ENCODE measurements around the gene PCDHGC3.

PCDHGC3 gene

DNA sequence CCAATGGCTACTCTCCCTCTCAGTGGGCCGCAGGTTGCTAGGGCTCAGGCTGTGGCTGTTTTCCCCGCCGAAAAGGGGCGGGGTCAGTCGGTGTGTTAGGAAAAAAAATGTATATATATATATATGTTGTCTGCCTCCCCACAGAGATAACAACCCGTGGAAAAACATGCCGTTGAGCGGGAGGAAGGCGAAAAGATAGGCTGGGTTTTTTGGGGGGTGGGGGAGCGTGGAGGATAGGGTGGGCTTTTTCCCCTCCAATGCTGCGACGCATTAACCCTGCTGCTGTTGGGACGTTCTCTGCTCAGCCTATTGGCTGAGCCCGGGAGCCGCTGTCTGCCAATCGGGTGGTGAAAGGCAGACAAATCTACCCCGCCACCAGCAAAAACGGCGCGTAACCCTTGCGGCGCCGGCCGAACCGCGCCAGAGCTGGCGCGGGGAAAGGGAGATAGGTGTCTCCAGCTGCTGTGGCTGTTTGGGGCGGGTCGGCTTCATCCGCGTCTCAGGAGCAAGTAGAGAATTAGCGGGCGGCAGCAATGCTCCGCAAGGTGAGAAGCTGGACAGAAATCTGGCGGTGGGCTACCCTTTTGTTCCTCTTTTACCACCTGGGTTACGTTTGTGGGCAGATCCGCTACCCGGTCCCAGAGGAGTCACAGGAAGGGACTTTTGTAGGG, 9.0 kb downstream of the PCDHGC3 start, which contains the start of gene PCDHGC4:
TSS of gene PCDHGC4 (plus strand) at position 390 of the 671 bp plus-strand sequence. CDS start at position 534, 144 bp downstream.
- no peak for DNase-seq (ENCODE audit: low read depth in 1 of 2, low spot score in 1 of 2)

DNA sequence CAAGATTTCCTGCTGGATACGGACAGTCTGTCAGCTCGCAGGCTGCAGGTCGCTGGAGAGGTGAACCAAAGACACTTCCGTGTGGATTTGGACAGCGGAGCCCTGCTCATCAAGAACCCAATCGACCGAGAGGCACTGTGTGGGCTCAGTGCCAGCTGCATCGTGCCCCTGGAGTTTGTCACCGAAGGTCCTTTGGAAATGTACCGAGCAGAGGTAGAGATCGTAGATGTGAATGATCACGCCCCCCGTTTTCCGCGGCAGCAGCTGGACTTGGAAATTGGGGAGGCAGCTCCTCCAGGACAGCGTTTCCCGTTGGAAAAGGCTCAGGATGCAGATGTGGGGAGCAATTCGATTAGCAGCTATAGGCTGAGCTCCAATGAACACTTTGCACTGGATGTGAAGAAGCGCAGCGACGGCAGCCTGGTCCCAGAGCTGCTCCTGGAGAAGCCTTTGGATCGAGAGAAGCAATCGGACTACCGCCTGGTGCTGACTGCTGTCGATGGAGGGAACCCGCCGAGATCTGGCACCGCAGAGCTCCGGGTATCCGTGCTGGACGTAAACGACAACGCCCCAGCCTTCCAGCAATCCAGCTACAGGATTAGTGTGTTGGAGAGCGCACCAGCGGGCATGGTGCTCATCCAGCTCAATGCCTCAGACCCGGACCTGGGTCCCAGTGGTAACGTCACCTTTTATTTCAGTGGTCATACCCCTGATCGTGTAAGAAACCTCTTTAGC, 9.7 kb downstream of the PCDHGC3 start:
- DNase-seq (ENCODE audit: low read depth in 1 of 2, low spot score in 1 of 2): no peak

DNA sequence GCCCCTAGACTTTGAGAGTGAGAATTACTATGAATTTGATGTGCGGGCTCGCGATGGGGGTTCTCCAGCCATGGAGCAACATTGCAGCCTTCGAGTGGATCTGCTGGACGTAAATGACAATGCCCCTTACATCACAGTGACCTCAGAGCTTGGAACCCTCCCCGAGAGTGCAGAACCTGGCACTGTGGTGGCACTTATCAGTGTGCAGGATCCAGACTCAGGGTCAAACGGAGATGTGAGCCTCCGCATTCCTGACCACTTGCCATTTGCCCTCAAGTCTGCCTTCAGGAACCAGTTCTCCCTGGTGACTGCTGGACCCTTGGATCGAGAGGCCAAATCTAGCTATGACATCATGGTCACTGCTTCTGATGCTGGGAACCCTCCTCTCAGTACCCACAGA, 10.3 kb downstream of the PCDHGC3 start:
- no peak for DNase-seq (ENCODE audit: low read depth in 1 of 2, low spot score in 1 of 2)

DNA sequence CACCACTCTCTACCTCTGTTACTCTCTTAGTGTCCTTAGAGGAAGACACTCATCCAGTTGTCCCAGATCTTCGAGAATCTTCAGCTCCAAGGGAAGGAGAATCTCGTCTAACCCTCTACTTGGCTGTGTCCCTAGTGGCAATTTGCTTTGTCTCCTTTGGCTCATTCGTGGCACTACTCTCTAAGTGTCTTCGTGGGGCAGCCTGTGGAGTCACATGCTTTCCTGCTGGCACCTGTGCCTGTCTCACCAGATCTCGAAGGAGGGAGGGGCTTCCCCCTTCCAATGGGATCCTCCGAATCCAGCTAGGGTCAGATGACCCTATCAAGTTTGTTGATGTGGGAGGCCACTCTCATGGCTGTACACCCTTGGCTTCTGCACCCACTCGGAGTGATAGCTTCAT, 11.4 kb downstream of the PCDHGC3 start:
- DNase-seq (ENCODE audit: low read depth in 1 of 2, low spot score in 1 of 2): no peak

DNA sequence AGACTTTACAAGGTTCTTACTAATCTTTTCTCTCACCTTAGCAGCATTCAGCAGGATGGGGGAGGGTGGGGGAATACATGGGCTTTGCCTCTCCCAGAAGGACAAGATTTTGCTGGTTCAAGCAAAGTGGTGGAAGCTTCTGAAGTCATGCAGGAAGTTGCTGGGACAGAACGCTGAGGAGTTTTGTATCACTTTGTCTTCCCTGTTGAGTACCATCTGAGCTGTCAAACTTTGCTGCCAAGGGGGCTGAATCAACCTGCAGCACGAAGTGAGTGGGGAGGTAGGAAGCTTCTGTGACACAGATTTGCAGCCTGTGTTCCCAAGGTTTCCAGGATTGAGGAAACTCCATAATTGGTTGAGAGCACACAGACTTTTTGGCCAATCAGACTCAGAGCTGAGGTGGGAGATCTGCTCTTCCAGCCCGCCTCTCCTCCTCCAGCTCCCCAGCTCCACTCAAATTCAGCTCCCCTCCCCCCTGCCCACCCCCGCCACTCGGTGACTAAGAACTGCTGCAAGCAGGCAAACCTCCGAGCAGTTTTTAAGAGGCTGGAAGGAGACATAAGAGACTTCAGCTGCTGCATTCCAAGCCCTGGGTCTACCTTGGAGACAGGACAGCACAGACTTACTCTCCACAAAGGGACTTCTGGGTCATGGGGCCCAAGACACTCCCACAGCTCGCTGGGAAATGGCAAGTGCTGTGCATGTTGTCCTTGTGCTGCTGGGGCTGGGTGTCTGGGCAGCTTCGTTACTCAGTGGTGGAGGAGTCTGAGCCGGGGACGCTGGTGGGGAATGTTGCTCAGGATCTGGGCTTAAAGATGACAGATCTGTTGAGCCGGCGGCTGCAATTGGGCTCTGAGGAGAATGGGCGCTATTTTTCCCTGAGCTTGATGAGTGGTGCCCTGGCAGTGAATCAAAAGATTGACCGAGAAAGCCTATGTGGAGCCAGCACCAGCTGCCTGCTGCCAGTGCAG, 13.1 kb downstream of the PCDHGC3 start, which contains the start of gene PCDHGC5:
TSS of gene PCDHGC5 (plus strand) at position 491 of the 971 bp plus-strand sequence. CDS start at position 651, 160 bp downstream.
- DNase-seq (ENCODE audit: low read depth in 1 of 2, low spot score in 1 of 2): no peak

DNA sequence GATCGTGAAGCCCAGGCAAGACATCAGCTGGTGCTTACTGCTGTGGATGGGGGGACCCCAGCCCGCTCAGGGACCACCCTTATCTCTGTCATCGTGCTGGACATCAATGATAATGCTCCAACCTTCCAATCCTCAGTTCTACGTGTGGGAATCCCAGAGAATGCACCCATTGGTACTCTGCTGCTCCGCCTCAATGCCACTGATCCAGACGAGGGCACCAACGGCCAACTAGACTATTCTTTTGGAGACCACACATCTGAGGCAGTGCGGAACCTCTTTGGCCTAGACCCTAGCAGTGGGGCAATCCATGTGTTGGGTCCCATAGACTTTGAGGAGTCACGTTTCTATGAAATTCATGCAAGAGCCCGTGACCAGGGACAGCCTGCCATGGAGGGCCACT, 14.1 kb downstream of the PCDHGC3 start:
- DNase-seq (ENCODE audit: low read depth in 1 of 2, low spot score in 1 of 2): no peak

DNA sequence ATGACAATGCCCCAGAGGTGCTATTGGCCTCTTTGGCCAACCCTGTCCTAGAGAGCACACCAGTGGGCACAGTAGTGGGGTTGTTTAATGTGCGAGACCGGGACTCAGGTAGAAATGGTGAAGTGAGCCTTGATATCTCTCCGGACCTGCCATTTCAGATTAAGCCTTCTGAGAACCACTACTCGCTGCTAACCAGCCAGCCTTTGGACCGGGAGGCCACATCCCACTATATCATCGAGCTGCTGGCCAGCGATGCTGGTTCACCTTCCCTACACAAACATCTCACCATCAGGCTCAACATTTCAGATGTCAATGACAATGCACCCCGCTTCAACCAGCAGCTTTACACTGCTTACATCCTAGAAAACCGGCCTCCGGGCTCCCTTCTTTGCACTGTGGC, 14.5 kb downstream of the PCDHGC3 start:
- DNase-seq (ENCODE audit: low read depth in 1 of 2, low spot score in 1 of 2): no peak

DNA sequence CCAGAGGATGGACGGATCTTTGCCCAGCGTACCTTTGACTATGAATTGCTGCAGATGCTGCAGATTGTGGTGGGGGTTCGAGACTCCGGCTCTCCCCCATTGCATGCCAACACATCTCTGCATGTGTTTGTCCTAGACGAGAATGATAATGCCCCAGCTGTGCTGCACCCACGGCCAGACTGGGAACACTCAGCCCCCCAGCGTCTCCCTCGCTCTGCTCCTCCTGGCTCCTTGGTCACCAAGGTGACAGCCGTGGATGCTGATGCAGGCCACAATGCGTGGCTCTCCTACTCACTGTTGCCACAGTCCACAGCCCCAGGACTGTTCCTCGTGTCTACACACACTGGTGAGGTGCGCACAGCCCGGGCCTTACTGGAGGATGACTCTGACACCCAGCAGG, 15.0 kb downstream of the PCDHGC3 start:
- DNase-seq (ENCODE audit: low read depth in 1 of 2, low spot score in 1 of 2): no peak

DNA sequence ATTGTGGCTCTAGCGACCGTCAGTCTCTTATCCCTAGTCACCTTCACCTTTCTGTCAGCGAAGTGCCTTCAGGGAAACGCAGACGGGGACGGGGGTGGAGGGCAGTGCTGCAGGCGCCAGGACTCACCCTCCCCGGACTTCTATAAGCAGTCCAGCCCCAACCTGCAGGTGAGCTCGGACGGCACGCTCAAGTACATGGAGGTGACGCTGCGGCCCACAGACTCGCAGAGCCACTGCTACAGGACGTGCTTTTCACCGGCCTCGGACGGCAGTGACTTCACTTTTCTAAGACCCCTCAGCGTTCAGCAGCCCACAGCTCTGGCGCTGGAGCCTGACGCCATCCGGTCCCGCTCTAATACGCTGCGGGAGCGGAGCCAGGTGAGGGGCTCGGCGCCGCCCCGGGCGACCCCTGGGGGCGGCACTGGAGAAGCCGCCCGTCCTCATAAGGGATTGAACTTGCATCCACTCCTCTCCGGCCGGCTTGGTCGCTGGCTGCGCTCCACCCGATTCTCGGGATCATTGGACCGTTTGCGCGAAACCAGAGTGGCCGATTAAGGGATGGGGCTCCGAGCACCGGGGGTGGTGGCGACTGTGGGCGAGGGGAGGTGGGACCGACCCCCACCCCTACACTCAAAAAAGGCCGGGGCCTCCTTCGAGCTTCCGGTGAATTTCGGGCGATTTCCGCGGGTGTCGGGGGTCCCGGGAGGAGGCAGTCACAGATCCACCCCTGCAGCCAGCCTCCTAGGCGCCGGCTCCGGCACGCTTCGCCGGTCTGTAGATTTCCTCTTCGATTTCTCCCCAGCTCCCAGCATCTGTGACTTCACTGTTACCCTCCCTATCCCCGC, 15.8 kb downstream of the PCDHGC3 start:
- no peak for DNase-seq (ENCODE audit: low read depth in 1 of 2, low spot score in 1 of 2)

DNA sequence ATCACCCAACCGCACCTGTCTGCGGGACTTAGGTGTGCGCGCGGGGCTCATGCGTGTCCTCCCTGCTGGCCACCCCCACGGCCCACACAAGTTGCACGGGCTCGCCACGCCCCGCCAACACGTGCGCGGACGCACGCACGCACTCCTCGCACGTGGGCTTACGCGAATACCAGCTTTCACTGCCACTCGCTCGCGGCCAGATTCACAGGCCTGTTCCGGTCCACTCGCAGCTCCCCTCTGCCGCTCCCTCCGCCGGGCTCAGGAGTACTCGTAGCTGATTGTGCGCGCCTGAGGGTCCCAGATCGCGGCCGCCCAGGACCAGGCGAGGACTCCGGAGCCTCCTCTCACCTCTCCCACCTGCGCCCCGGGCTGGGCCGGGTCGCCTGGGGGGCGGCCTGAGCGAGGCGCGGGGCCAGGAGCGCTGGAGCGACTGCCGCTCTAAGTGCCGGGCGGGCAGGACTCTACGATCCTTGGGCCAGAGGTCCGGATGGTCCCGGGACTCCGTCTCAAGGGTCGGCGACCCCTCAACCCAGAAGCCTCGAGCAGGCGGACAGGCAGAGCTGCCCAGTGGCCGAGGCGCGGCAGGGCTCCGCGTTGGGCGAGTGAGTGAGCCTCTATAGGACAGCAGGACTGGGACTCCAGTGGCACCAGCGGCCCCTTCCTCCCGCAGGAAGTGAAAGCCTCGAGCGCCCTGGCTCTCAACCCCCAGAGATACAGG, 16.6 kb downstream of the PCDHGC3 start:
- DNase-seq (ENCODE audit: low read depth in 1 of 2, low spot score in 1 of 2): no peak

DNA sequence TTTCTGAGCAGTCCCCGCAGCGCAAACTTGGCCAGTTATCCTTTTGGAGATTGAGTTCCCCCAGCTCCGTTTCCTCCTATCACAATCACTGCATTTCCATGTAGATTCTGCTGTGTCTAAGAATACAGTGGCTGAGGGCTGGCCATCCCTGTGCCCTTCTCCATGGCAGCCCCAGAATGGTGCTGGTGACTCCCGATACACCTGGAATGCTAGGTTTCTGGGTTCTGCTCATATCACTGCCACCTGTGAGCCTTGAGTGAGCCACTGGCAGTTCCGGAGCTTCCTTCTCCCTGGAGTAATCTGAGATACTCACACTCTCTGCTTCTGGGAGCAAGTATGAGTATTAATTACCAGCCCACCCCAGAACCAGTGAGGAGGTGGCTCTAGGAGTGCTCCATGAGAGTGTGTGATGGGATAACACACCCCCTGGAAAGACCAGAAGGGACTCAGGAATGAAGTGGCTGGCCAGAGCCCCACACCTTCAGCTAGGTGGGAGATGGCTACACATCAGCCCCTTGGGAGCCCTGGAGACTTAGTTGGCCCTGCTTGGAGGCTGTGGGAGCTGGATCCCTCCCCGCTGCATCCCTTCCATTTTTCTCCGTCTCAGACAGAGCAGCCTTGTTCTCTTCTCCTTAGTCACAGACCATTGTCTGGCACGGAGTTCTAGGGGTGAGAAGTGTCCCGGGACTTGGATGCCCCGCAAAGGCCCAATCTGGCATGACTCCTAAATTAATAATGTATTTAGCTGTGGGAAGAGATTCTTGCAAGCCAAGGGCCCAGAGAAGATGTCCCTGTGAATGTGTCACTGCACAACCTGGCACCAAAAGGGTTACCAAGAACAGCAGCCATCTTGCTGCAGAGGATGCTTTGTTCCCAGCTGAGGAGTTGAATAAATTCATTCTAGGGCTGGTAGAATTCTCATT, 18.0 kb downstream of the PCDHGC3 start:
- no peak for DNase-seq (ENCODE audit: low read depth in 1 of 2, low spot score in 1 of 2)

DNA sequence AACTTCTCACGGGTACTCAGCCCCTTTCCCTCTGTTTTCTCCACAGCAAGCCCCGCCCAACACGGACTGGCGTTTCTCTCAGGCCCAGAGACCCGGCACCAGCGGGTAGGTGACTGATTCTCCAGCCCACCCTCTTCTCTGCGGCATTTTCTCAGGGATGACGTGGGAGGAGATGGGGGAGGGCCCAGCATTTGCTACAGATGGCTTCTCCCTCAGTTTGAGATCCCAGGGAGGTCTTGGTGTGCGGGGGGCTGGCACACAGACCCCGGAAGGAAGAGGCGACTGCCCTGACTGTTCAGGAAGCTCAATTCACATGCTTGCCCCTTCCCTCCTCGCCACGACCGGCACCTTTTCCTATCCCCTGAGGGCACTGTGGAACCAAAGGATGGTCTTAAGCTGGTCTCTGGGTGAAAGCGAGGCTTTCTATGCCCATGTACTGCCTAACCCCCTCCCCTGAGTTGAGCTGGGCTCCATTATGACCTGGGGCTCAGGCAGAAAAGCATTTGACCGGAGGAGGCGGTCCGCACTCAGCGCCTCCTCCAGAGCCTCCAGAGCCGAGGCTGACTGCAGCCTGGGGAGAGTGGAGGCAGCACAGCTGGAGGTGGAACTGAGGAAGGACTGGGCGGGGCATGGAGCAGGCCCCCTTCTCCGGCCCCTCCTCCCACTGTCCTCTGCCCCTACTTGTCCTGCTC, 19.1 kb downstream of the PCDHGC3 start:
- DNase-seq (ENCODE audit: low read depth in 1 of 2, low spot score in 1 of 2): no peak

DNA sequence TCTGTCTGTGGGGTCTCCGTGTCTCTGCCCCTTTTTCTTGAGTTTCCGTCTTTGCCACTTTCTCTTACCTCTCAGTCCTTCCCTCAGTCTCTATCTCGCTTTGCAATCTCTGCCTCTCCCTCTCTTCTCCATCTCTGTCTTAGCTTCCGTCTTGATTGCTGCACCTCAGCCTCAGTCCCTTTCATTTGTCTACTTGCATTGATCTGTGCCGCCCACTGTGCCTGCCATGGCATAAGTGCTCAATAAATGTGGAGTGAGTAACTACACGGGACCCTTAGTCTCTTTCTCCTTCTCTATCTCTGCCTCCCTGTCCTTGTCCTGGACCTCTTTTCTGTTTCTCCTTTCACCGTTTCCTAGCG, 19.7 kb downstream of the PCDHGC3 start:
- no peak for DNase-seq (ENCODE audit: low read depth in 1 of 2, low spot score in 1 of 2)

DNA sequence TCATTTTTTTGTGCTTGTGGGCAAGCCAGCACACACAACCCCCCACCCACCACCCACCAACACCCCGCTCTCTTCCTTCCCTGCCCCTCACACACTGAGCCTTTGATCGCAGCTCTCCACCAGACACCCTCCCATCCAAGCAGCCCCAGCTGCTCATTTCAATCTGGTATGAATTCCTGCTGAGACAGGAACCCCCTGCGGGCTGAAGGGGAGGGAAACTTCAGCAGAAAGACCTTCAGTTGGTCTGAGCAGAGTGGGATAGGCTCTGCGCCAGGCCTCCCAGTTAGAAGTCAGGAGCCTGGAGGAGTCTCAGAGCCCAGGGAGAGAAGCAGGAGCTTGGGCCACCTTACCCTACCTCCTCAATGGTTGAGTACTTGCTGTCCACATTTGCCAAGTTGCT, 20.3 kb downstream of the PCDHGC3 start:
- no peak for DNase-seq (ENCODE audit: low read depth in 1 of 2, low spot score in 1 of 2)

DNA sequence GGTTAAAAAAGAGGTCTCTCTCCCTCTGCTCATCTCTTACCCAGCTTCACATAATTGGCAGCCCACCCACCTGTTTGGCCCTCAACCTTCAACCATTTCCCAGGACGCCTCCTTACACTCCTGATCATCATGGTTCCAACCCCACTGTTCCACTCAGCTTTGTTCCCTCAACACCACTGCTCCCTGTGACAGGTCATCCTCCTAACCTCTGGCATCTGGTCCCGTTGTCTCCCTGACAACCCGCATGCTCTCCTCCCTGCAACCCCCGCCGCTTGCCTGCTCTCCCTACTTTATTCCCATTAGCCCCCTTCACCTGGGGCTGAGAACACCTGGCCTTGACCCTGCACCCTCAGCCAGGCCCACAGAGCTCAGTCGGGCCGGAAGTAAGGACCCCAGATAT, 26.0 kb downstream of the PCDHGC3 start:
- DNase-seq (ENCODE audit: low read depth in 1 of 2, low spot score in 1 of 2): no peak

DNA sequence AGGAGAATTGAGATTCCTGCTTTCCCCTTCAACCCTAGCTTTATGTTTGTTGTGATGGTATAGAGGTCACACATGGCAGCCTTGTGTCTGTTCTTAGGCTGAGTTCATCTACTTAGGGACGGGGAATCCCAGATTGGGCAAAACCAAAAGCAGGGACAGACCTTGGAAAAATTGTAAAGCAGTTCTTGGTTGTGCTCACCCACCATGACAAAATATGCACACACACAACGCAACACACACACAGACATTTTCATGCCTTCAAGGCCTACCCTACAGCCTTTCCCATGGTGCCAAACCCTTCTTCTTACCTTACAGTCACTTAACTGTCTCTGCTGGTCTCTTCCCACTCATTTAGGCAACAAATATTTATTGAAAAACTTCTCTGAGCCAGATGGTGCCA, 27.9 kb downstream of the PCDHGC3 start:
- DNase-seq (ENCODE audit: low read depth in 1 of 2, low spot score in 1 of 2): no peak

DNA sequence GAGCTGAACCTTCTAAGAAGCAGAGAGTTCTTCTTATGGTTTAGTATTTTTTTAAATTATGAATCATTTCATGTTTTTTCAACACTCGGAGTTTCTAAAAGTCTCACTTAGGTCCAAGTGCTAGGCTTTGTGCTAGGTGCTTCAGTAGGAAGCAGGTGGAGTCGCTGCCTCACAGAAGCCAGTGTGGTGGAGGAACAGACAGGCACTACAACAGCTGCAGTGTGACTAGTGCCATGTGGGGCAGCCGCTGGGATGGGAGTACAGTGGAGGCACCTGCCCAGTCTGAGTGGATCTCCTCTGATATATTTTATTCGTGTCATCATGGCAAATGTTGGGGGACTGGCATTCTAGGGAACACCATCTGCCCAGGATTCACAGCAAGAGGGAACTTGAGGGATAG, 28.4 kb downstream of the PCDHGC3 start:
- no peak for DNase-seq (ENCODE audit: low read depth in 1 of 2, low spot score in 1 of 2)

DNA sequence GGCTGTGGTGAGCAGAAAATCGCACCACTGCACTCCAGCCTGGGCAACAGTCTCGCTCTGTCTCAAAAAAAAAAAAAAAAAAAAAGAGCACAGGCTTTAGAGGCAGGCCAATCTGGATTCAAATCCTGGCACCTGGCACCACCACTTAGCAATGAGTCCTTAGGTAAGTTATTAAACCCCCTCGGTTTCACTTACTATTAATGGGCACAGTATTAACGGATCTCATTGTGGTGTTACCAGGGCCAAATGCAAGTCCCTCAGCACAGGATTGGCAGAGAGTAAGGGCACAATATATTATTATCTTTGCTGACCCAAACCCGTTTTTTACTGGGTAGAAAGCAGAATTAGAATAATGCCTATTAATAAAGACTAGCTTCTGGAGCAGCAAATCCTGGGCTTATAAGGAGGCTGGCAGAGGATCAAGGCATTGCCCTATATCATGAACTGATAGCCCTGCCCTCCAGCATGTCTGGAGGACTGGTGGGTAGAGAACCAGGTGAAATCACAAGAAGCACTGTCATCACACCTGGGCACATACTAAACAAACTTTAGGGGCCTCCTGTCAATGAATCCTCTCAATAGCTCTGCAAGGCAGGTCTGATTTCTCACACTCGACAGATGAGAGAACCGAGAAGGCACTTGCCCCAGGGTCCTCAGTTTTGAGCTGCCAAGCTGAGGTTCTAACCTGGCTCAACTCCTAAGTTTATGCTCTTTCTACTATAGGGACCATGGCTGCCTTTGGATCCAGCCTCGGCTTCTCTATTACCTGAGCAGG, 30.8 kb downstream of the PCDHGC3 start:
- DNase-seq (ENCODE audit: low read depth in 1 of 2, low spot score in 1 of 2): no peak
